ENCODE data around the gene ANG.
"Not testable (repeated sequence)": the region's sequence is repeated elsewhere in the genome, so short reads cannot be mapped to it uniquely, and the experiment has no call there.

The ANG gene

GRCh38 chr14:20688167-20688839 lies at the start of gene ANG:
Gene ANG, plus strand, starts transcription at chr14:20688764. Its CDS starts 4,801 bp downstream, at chr14:20693565.
- no peak for DNase-seq (ENCODE audit: low read depth)

GRCh38 chr14:20641591-20641990 lies 47.0 kb upstream of the ANG start, which contains the start of gene OR6S1:
Gene OR6S1, minus strand, starts transcription at chr14:20641691. Its CDS starts 0 bp downstream, at chr14:20641691.
- no peak for DNase-seq (ENCODE audit: low read depth)

GRCh38 chr14:20642182-20642581 lies 46.4 kb upstream of the ANG start:
- DNase-seq (ENCODE audit: low read depth): no peak

GRCh38 chr14:20642755-20643154 lies 45.8 kb upstream of the ANG start:
- DNase-seq (ENCODE audit: low read depth): not testable (repeated sequence)

- no peak for DNase-seq (ENCODE audit: low read depth)
Observed at GRCh38 chr14:20644520-20644919, 44.0 kb upstream of the ANG start.

GRCh38 chr14:20645481-20645880 lies 43.1 kb upstream of the ANG start:
- no peak for DNase-seq (ENCODE audit: low read depth)

- DNase-seq (ENCODE audit: low read depth): no peak
Observed at GRCh38 chr14:20652996-20653975, 35.3 kb upstream of the ANG start.

- no peak for DNase-seq (ENCODE audit: low read depth)
Observed at GRCh38 chr14:20655851-20656250, 32.7 kb upstream of the ANG start.

GRCh38 chr14:20656274-20656673 lies 32.3 kb upstream of the ANG start:
- no peak for DNase-seq (ENCODE audit: low read depth)

GRCh38 chr14:20657216-20658211 lies 31.1 kb upstream of the ANG start:
- no peak for DNase-seq (ENCODE audit: low read depth)

- DNase-seq (ENCODE audit: low read depth): no peak
Observed at GRCh38 chr14:20658246-20658645, 30.3 kb upstream of the ANG start.

GRCh38 chr14:20659336-20659735 lies 29.2 kb upstream of the ANG start:
- DNase-seq (ENCODE audit: low read depth): no peak

GRCh38 chr14:20659813-20660395 lies 28.7 kb upstream of the ANG start:
- no peak for DNase-seq (ENCODE audit: low read depth)

- DNase-seq (ENCODE audit: low read depth): no peak
Observed at GRCh38 chr14:20661197-20661596, 27.4 kb upstream of the ANG start.

GRCh38 chr14:20662968-20663732 lies 25.4 kb upstream of the ANG start:
- peak; percentile 61 for DNase-seq (ENCODE audit: low read depth)

- DNase-seq (ENCODE audit: low read depth): not testable (repeated sequence)
Observed at GRCh38 chr14:20666400-20666961, 22.1 kb upstream of the ANG start.

GRCh38 chr14:20667957-20668356 lies 20.6 kb upstream of the ANG start:
- no peak for DNase-seq (ENCODE audit: low read depth)

GRCh38 chr14:20668969-20669368 lies 19.6 kb upstream of the ANG start:
- DNase-seq (ENCODE audit: low read depth): no peak

GRCh38 chr14:20671597-20672283 lies 16.8 kb upstream of the ANG start:
- no peak for DNase-seq (ENCODE audit: low read depth)

- DNase-seq (ENCODE audit: low read depth): no peak
Observed at GRCh38 chr14:20675669-20676068, 12.9 kb upstream of the ANG start.

Measured in activated T-helper 9 cell treated with anti-CD3 and anti-CD28 coated beads, Interleukin-2, amount 50 U/mL, for 16 hours (primary cell).